ENCODE results near the gene GALT.

The GALT gene

GRCh38 chr9:34651876-34652601 lies 5.6 kb downstream of the GALT start, which contains the start of gene IL11RA:
TSS of gene IL11RA (plus strand) at chr9:34652185. CDS start at chr9:34655218, 3,033 bp downstream.
- peak; percentile 32 to 54 for DNase-seq (ENCODE audit: low read depth in 2 of 2)

- no peak for DNase-seq (ENCODE audit: low read depth in 2 of 2)
Measured at GRCh38 chr9:34652602-34653000, 6.1 kb downstream of the GALT start.

- DNase-seq (ENCODE audit: low read depth in 2 of 2): no peak
Measured at GRCh38 chr9:34653151-34654072, 6.9 kb downstream of the GALT start.

GRCh38 chr9:34654323-34655051 lies 8.0 kb downstream of the GALT start:
- DNase-seq (ENCODE audit: low read depth in 2 of 2): no peak

- no peak for DNase-seq (ENCODE audit: low read depth in 2 of 2)
Measured at GRCh38 chr9:34655394-34655793, 8.9 kb downstream of the GALT start.

GRCh38 chr9:34656992-34657391 lies 10.5 kb downstream of the GALT start:
- DNase-seq (ENCODE audit: low read depth in 2 of 2): no peak

- no peak for DNase-seq (ENCODE audit: low read depth in 2 of 2)
Measured at GRCh38 chr9:34658461-34658860, 12.0 kb downstream of the GALT start.

GRCh38 chr9:34659592-34660253 lies 13.2 kb downstream of the GALT start:
- DNase-seq (ENCODE audit: low read depth in 2 of 2): no peak

GRCh38 chr9:34662526-34663302 lies 16.2 kb downstream of the GALT start, which contains the start of gene CCL27:
TSS of gene CCL27 (minus strand) at chr9:34662657. CDS start at chr9:34662633, 24 bp downstream.
- no peak for DNase-seq (ENCODE audit: low read depth in 2 of 2)

GRCh38 chr9:34663303-34663605 lies 16.8 kb downstream of the GALT start:
- DNase-seq (ENCODE audit: low read depth in 2 of 2): no peak

- DNase-seq (ENCODE audit: low read depth in 2 of 2): peak in 1 of 2 donors; percentile 56
Measured at GRCh38 chr9:34664281-34665066, 18.0 kb downstream of the GALT start.

- no peak for DNase-seq (ENCODE audit: low read depth in 2 of 2)
Measured at GRCh38 chr9:34665067-34665380, 18.5 kb downstream of the GALT start.

GRCh38 chr9:34665381-34666250 lies 19.1 kb downstream of the GALT start:
- peak; percentile 65 to 78 for DNase-seq (ENCODE audit: low read depth in 2 of 2)

- no peak for DNase-seq (ENCODE audit: low read depth in 2 of 2)
Measured at GRCh38 chr9:34669809-34670562, 23.5 kb downstream of the GALT start.

- DNase-seq (ENCODE audit: low read depth in 2 of 2): no peak
Measured at GRCh38 chr9:34671307-34671706, 24.8 kb downstream of the GALT start.

GRCh38 chr9:34674440-34674839 lies 28.0 kb downstream of the GALT start:
- no peak for DNase-seq (ENCODE audit: low read depth in 2 of 2)

- peak; percentile 37 to 50 for DNase-seq (ENCODE audit: low read depth in 2 of 2)
Measured at GRCh38 chr9:34675048-34675714, 28.7 kb downstream of the GALT start.

GRCh38 chr9:34675869-34676268 lies 29.4 kb downstream of the GALT start:
- DNase-seq (ENCODE audit: low read depth in 2 of 2): no peak

All from stimulated activated CD8-positive, alpha-beta memory T cell treated with anti-CD3 and anti-CD28 coated beads, Interleukin-15, amount 100 ng/mL, for 48 hours (primary cell).